ENCODE results near the gene NELL2. TPM values are rescaled to one million over a fixed set of nuclear protein-coding genes. Genes with fewer than 3 reads are reported as not detected.

NELL2 gene
- polyA plus RNA-seq, 1 of the 3 experiments (the other 2 are of a cell fraction), result 0.35 TPM

- no peak for TF ChIP-seq REST (IDR thresholded peaks at IDR 0.05; ENCODE audit: low read depth, low read length)
- no peak for TF ChIP-seq RAD21 (IDR thresholded peaks at IDR 0.05; ENCODE audit: low read length)
- TF ChIP-seq PBX3 (IDR thresholded peaks at IDR 0.05), result no peak
These were observed 228.0 kb downstream of the NELL2 start (continued) for GRCh38 chr12:44647917-44648690.

GRCh38 chr12:44640427-44641190 is 235.5 kb downstream of the NELL2 start:
- Histone ChIP-seq H3K79me2 (ENCODE audit: insufficient read depth) (no peaks in the 10 kb centered on the region), H2AFZ (ENCODE audit: low read depth) (no peak overlapping the region), H3K36me3 (replicated peaks in 1 of 2; ENCODE audit: control insufficient read depth in 1 of 2, insufficient read depth in 2 of 2, low read length in 1 of 2) (no peaks in the 10 kb centered on the region), H3K27me3 (ENCODE audit: insufficient read depth) (no peaks in the 10 kb centered on the region), H3K9ac (no peak overlapping the region), H4K20me1 (ENCODE audit: insufficient read depth) (no peaks in the 10 kb centered on the region), H3F3A (replicated peaks; ENCODE audit: insufficient read depth) (no peaks in the 10 kb centered on the region), H3K4me3 (ENCODE audit: low read depth in 2 of 2, low read length in 1 of 2) (no peak overlapping the region), H3K27ac (ENCODE audit: low read depth in 2 of 2, low read length in 1 of 2) (no peak overlapping the region), H3K4me1 (ENCODE audit: control insufficient read depth in 1 of 2, insufficient read depth in 2 of 2, low read depth in 1 of 2, low read length in 1 of 2) (no peaks in the 10 kb centered on the region), H3K9me2 (no peaks in the 10 kb centered on the region), H3K9me3 (no peaks in the 10 kb centered on the region), H3K4me2 (no peak overlapping the region)
- no peak for DNase-seq
- ChIA-PET POLR2A (no interaction called here), CTCF (interaction anchor here (0.6 to 0.9 kb wide), 3 partner anchors 13 to 241 kb away, joined by 3 to 5 read pairs (median 3); no protein-coding TSS in a partner anchor)
- TF ChIP-seq YY1 (IDR thresholded peaks at IDR 0.05; ENCODE audit: low read depth) (no peak), EZH2phosphoT487 (IDR thresholded peaks at IDR 0.05; ENCODE audit: borderline replicate concordance, low read depth) (no peak), RAD21 (IDR thresholded peaks at IDR 0.05; ENCODE audit: low read length) (no peak), POLR2AphosphoS5 (IDR thresholded peaks at IDR 0.05; ENCODE audit: low read depth, low read length) (no peak), MAX (IDR thresholded peaks at IDR 0.05; ENCODE audit: low read depth) (no peak)
- WGBS (ENCODE audit: low lambda C conversion rate), result 57% methylated on average over 2 of the region's 2 CpGs

Measured in SK-N-SH (cell line).